ENCODE results near the gene CLIP4.

Gene CLIP4

DNA sequence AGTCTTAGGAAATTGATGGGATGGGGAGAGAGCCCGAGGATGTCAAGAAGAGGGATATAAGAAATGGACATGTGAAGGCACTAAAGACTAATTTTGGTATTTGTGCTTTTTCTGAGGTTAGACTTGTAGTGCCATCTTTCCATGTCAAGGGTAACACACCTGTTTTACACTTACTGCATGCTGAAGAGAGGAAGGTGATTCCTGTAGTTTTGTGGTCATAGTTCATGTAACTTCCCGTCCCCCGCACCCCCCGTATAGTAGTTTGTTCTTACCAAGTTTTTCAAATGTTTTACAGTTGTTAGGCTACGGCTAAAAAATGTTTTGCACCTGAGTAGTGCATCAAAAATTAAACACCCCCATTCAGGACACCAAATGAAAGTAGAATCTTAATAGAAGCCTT, 73.8 kb downstream of the CLIP4 start:
- Mint-ChIP-seq H3K27me3 (ENCODE audit: low read depth, poor library complexity) (peaks cover 18% of the 10 kb centered on the region), H3K36me3 (ENCODE audit: low read depth) (peaks cover 8% of the 10 kb centered on the region), H3K9me3 (peaks cover 14% of the 10 kb centered on the region), H3K4me3 (no peak overlapping the region), H3K27ac (no peak overlapping the region), H3K4me1 (no peaks in the 10 kb centered on the region)
- TF ChIP-seq CTCF (IDR thresholded peaks at IDR 0.05): no peak
- DNase-seq: no peak

- no peak overlapping the region for H3K4me3 Mint-ChIP-seq
- H3K4me1 Mint-ChIP-seq: no peaks in the 10 kb centered on the region
- no peak for TF ChIP-seq CTCF (IDR thresholded peaks at IDR 0.05)
- no peak for DNase-seq
- peaks cover 8% of the 10 kb centered on the region for H3K36me3 Mint-ChIP-seq (ENCODE audit: low read depth)
- H3K9me3 Mint-ChIP-seq: peaks cover 10% of the 10 kb centered on the region
- H3K27me3 Mint-ChIP-seq (ENCODE audit: low read depth, poor library complexity): peaks cover 24% of the 10 kb centered on the region
- no peak overlapping the region for H3K27ac Mint-ChIP-seq
Measured at GRCh38 chr2:29191817-29192216, 76.6 kb downstream of the CLIP4 start.

- peaks cover 26% of the 10 kb centered on the region for H3K27me3 Mint-ChIP-seq (ENCODE audit: low read depth, poor library complexity)
- no peak overlapping the region for H3K4me3 Mint-ChIP-seq
- DNase-seq: no peak
- H3K27ac Mint-ChIP-seq: no peak overlapping the region
- no peaks in the 10 kb centered on the region for H3K4me1 Mint-ChIP-seq
- TF ChIP-seq CTCF (IDR thresholded peaks at IDR 0.05): no peak
- peaks cover 7% of the 10 kb centered on the region for H3K36me3 Mint-ChIP-seq (ENCODE audit: low read depth)
- H3K9me3 Mint-ChIP-seq: peaks cover 8% of the 10 kb centered on the region
Measured at GRCh38 chr2:29192526-29192925, 77.3 kb downstream of the CLIP4 start.

GRCh38 chr2:29193111-29193510, 77.9 kb downstream of the CLIP4 start:
- Mint-ChIP-seq H3K36me3 (ENCODE audit: low read depth) (peaks cover 1% of the 10 kb centered on the region), H3K9me3 (peaks cover 2% of the 10 kb centered on the region), H3K4me3 (no peak overlapping the region), H3K27ac (no peak overlapping the region), H3K4me1 (no peaks in the 10 kb centered on the region), H3K27me3 (ENCODE audit: low read depth, poor library complexity) (peaks cover 26% of the 10 kb centered on the region)
- TF ChIP-seq CTCF (IDR thresholded peaks at IDR 0.05): no peak
- DNase-seq: no peak

- H3K4me3 Mint-ChIP-seq: no peak overlapping the region
- H3K27ac Mint-ChIP-seq: no peak overlapping the region
Measured at GRCh38 chr2:29193681-29194080, 78.5 kb downstream of the CLIP4 start.

More at GRCh38 chr2:29193681-29194080, 78.5 kb downstream of the CLIP4 start:
- no peak for DNase-seq
- no peaks in the 10 kb centered on the region for H3K9me3 Mint-ChIP-seq
- no peaks in the 10 kb centered on the region for H3K4me1 Mint-ChIP-seq
- no peak for TF ChIP-seq CTCF (IDR thresholded peaks at IDR 0.05)
- no peaks in the 10 kb centered on the region for H3K36me3 Mint-ChIP-seq (ENCODE audit: low read depth)
- peaks cover 26% of the 10 kb centered on the region for H3K27me3 Mint-ChIP-seq (ENCODE audit: low read depth, poor library complexity)

All from nephron progenitor cell (in vitro differentiated cells).